HFF-Myc (cell line): ENCODE results near the gene HYDIN.

Experiments
- DNase-seq: peaks from one replicate; pipeline ENCODE4 v3.0.0-alpha.2; 2011; ENCODE audit warnings: low read depth; ENCODE audit errors: extremely low read depth
- H3K4me3 ChIP-seq: replicated peaks from 2 replicates; pipeline ENCODE4 v1.5.1; 2011; ENCODE audit warnings: low read depth, mild to moderate bottlenecking, control low read depth, low read length
- TF ChIP-seq, protein P1 (sequence below): IDR thresholded peaks from 2 replicates; pipeline ENCODE4 v1.5.1; 2012; ENCODE audit warnings: mild to moderate bottlenecking, low read depth, low read length, control low read depth; ENCODE audit errors: missing control alignments

Gene HYDIN

DNA sequence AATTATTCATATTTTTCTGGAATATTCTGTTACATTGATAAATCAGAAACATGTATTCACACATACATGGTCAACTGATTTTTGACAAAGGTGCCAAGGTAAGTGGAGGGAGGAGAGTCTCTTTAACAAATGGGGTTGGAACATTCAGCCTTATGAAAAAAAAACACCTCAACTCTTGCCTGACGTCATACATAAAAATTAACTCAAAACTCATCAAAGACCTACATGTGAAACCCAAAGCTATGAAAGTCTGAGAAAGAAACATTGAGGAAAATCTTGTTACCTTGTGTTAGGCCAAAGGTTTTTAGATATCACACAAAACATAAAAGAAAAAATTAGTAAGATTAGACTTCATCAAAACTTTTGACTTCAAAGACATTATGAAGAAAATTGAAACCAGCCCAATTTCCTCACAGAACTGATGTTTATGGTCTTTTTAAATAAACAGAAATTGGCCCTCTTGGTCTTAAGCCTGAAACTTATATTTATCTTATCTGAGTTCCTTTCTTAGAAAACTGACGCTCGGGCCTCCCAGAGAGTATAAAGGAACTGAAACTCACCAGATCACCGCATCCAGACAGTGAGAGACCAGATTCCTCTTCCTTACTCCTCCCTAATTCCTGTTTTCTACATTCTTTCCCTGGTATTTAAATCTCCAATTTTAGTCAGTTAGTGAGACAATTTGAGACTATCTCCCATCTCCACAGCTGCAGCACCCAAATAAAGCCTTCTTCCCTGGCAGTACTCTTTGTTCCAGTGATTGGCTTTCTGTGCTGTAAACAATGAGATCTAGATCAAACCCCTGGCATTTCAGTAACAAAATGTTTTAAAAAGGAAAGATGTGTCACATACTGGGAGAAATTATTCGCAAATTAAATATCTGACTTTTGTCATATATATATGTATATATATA lies 4.0 kb downstream of the HYDIN start:
- H3K4me3 ChIP-seq, result no peak overlapping the region
- TF ChIP-seq, protein P1, sequence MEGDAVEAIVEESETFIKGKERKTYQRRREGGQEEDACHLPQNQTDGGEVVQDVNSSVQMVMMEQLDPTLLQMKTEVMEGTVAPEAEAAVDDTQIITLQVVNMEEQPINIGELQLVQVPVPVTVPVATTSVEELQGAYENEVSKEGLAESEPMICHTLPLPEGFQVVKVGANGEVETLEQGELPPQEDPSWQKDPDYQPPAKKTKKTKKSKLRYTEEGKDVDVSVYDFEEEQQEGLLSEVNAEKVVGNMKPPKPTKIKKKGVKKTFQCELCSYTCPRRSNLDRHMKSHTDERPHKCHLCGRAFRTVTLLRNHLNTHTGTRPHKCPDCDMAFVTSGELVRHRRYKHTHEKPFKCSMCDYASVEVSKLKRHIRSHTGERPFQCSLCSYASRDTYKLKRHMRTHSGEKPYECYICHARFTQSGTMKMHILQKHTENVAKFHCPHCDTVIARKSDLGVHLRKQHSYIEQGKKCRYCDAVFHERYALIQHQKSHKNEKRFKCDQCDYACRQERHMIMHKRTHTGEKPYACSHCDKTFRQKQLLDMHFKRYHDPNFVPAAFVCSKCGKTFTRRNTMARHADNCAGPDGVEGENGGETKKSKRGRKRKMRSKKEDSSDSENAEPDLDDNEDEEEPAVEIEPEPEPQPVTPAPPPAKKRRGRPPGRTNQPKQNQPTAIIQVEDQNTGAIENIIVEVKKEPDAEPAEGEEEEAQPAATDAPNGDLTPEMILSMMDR, result no peak
- DNase-seq, result no peak

DNA sequence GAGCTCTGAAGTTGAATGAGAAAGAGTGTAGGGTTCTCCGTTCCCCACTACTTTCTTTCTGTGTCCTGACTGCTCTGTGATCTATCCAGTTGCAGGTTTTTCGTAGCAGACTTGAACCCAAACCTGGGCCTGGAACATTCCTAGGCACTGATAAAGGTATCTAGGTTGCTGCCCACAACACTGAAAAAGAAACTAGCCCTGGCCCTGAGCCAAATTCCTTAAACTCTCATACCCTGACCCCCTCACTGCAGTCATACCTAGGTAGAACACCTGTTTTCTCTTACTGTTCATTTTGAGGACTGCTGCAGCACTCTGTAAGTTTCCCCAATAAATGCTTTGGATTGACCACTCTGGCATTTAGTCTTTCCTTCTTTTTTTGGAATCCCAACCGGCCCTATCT lies 5.4 kb downstream of the HYDIN start:
- TF ChIP-seq, protein P1, result no peak
- H3K4me3 ChIP-seq, result no peak overlapping the region
- DNase-seq, result no peak

DNA sequence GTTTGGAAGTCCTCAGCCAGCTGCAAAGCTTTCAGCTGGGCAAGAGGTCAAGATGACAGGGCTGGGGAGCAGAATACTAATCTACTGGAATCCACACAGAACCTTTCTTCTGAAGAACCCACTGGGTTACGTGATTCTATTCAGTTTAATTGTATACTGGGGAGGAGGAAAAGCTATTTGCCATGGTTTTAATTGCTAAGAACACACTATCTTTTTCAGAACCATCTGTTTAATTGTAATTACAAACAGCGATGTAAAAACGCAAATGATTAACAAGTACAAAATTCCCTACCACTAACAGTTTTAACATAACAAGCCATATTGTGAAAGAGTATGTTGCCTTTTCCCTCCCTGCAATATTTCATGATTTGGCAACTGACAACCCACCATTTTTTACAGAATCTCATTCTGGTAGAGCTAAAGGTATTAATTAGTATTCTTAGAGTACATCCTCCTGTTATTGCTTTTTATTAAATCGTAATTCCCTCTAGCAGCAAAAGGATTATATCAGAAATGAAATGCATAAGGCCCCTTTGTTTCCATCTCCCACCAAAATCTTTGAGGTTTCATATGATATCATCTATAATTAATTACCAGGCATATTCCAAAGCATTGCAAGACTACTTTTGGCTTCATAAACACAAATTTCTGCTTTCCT lies 12.1 kb downstream of the HYDIN start:
- no peak for DNase-seq
- H3K4me3 ChIP-seq, result no peak overlapping the region
- TF ChIP-seq, protein P1, result no peak

GRCh38 chr16:71217506-71217905 lies 13.0 kb downstream of the HYDIN start:
- DNase-seq, result no peak
- TF ChIP-seq, protein P1, result no peak
- H3K4me3 ChIP-seq, result no peak overlapping the region

DNA sequence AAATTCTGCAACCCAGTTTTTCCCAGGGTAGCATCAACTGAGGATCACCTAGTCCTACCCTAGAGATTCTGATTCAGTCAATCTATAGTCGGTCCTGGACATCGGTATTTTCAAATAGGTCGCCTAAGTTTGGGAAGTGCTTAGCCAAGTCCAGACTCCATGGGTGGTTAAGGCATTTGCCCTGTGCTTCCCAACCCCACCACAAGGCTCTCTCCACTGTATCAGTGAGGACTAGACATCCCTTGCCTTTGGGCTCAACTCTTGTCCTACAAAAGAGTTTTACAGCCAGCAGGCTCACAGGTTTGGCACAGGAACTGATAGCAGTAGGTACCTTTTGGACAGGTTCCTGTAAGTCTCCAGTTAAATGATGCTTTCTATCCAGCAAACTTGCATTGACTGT lies 13.8 kb downstream of the HYDIN start:
- H3K4me3 ChIP-seq, result no peak overlapping the region
- DNase-seq, result no peak

DNA sequence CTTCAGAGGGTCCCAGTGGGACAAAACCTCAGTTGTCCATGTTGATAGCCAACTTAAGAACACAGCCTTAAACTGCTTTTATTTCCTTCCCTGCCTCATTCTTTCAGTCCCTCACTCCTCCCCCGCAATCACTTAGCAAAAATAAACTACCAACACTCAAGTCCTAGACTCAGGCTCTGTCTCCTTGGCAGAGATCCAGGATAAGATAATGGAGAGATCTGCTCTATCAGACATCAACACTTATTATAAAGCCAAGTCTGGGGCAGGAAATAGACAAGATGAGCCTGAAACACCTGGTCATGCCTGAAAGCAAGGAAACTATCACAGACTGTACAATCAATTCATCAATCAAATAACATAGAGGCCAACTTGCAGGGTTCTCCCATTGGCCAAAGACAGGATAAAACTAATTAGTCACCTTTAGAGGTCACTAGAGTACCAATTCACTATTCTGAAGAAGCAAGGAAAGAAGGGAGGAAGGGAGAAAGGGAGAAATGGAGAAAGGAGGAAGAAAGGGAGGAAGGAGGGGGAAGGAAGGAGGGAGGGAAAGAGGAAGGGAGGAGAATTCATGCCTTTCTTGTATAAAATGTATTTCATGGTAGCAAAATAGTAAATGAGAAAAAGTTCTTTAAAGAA lies 15.7 kb downstream of the HYDIN start:
- TF ChIP-seq, protein P1, result no peak
- no peak for DNase-seq
- no peak overlapping the region for H3K4me3 ChIP-seq

More for the DNA sequence above, 13.8 kb downstream of the HYDIN start:
- TF ChIP-seq, protein P1, result no peak
